GM19043 (cell line): ENCODE data around the gene PLEKHA3.
"Not testable (repeated sequence)": the region's sequence is repeated elsewhere in the genome, so short reads cannot be mapped to it uniquely, and the experiment has no call there.

ENCODE experiments used
- ATAC-seq: cut with Tn5 transposase; IDR thresholded peaks from one replicate; pipeline ENCODE4 v1.9.1; 2021; ENCODE audit warnings: low read depth; ENCODE audit not compliant: unreplicated experiment

PLEKHA3 gene

DNA sequence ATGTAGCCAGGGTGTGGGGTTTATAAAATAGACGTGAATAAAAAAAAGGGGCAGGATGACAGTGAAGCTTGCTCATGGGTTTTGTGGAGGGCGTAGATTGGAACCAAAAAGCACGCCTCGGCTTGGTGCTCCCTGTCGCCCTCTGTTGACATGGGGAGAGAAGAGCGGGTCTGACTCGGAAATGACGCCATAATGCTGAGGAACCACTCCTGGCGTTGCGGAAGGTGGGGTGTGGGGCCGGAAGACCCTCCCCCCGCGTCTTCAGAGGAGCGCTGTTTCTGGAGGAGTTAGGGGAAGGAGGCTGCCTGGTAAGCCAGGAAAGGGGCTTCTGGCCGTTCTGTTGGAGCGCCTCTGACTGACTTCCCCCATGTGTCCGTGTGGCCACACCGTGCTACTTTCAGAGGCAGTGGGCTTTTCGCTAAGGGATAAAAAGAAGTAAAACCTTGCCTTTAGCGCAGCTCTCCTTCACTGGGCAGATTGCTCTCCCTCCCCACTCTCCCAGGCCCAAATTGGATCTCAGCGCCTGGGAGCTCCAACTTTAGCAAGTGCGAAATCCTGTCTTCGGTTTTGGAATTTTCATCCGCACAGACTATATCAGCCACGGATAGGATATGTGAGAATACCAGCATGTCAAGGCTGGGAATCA is 42.8 kb downstream of the PLEKHA3 start:
- peak; percentile 92 for ATAC-seq

GRCh38 chr2:178523596-178524134 is 43.4 kb downstream of the PLEKHA3 start:
- ATAC-seq = no peak

DNA sequence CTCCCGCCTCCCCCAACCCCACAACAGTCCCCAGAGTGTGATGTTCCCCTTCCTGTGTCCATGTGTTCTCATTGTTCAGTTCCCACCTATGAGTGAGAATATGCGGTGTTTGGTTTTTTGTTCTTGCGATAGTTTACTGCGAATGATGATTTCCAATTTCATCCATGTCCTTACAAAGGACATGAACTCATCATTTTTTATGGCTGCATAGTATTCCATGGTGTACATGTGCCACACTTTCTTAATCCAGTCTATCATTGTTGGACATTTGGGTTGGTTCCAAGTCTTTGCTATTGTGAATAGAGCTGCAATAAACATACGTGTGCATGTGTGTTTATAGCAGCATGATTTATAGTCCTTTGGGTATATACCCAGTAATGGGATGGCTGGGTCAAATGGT is 44.8 kb downstream of the PLEKHA3 start:
- not testable (repeated sequence) for ATAC-seq

GRCh38 chr2:178525460-178525859 is 45.2 kb downstream of the PLEKHA3 start:
- ATAC-seq = not testable (repeated sequence)

DNA sequence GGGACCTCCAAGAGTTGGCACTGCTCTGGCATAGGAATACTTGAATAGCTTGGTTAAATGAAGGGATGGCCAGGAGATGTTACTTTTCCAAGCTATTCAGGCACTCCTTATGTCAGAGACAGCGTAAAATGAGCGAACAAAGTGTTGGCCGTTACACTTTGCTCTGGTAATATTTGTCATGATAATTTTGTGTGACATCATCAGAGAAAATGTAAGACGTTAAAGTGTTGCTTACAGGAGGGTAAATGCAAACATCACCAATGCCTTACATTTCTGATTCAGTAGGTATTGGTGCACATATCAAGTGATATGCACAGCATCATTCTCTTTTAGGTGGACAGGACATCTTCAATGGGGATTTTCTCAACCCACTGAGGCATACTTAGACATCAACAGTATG is 46.0 kb downstream of the PLEKHA3 start:
- no peak for ATAC-seq

GRCh38 chr2:178527592-178527991 is 47.3 kb downstream of the PLEKHA3 start:
- ATAC-seq = no peak

DNA sequence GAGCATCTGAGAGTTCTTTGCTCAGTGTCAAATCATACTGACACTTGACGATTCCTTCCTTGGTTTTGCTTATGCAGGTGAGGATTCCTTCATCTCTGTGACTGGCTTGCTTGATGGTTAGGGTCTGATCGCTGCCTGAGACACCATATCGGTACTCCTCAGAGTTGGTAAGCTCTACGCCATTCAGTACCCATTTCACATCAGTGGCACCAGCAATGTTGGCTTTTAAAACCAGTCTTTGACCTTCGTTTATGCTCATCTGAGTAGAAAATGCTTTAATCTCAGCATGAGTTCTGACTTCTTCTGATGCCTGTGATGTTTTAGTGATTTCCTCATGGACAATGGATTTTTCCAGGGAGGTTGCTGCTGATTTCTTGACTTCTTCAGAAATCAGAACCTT is 48.4 kb downstream of the PLEKHA3 start:
- no peak for ATAC-seq

GRCh38 chr2:178529194-178529593 is 48.9 kb downstream of the PLEKHA3 start:
- ATAC-seq = no peak

DNA sequence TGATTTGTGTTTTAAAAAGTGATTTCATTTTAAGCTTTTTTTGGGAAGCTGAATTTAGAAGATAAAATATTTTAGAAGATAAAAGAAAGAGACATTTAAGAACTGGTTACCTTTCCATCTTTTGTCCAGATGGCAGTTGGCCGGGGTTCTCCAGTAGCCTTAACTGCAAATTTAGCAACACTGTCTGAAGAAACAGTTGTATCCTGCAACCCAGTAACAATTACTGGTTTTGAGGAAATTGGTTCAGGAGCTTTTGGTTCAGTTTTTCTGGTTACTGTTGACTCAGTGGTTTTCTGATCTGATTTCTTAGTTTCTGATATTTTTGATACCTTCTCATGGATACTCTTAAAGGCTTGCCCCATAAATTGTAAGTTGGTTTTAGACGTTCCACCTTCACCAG is 49.9 kb downstream of the PLEKHA3 start:
- peak; percentile 0 for ATAC-seq

DNA sequence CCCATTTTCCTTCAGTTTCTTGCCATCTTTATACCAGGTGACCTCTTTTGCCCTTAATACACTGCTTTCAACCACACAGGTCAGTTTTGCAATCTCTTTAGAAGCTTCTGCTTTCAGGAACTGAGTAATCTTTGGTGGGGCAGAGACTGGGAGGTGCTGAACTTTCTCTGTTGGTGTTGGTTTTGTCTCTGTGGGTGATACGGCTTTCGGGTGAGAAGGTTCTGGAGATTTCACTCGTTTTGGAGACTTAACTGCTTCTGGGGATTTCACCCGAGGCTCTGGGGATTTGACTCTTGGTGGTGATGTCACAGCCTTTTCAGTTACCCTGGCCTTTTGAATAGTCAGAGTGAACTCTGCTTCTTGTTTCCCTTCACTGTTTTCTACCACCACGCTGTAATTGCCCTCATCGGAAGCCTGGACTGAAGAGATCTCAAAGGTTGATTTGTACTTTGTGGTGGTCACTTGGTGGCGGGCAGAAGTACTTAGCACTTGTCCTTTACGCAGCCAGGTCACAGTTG is 50.4 kb downstream of the PLEKHA3 start:
- ATAC-seq = peak; percentile 92

GRCh38 chr2:178531168-178531567 is 50.9 kb downstream of the PLEKHA3 start:
- ATAC-seq = peak; percentile 4

GRCh38 chr2:178536037-178536436 is 55.8 kb downstream of the PLEKHA3 start:
- no peak for ATAC-seq

GRCh38 chr2:178542161-178542560 is 61.9 kb downstream of the PLEKHA3 start:
- ATAC-seq = no peak

DNA sequence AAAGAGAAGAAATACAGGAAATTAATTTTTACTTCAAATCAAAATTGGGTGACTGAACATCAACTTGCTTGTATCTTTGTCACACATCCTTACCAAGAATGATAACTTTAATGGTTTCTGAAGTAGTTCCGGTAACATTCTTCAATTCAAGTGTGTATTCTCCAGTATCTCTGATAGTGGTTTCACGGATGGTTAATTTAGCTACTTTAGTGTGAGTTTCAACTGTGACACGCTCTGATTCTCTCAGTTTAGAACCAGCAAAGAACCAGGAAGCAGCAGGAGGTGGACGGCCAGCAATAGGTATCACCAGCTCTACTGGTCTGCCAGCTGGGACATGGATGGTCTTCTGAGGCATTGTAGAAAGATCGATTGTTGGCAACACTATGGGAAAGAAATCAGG is 62.3 kb downstream of the PLEKHA3 start:
- ATAC-seq = no peak

DNA sequence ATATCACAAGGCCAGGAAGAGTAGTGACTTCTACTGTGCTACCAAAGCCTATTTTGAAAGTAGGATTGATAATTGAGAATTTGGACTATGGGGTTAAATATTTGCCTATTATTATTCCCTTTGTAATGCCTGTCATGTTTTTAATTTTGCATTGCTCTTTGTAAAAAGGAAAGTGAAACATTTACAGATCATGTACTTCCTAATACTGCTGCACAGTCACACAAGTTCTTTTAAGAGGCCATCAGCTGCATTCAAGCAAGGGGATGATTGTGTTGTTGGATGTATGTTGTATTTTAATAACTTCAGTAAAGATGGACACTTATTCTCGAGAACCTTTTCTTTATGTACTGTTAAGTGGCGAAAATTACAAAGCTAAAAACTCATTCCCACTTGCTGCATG is 70.1 kb downstream of the PLEKHA3 start:
- peak; percentile 78 for ATAC-seq

DNA sequence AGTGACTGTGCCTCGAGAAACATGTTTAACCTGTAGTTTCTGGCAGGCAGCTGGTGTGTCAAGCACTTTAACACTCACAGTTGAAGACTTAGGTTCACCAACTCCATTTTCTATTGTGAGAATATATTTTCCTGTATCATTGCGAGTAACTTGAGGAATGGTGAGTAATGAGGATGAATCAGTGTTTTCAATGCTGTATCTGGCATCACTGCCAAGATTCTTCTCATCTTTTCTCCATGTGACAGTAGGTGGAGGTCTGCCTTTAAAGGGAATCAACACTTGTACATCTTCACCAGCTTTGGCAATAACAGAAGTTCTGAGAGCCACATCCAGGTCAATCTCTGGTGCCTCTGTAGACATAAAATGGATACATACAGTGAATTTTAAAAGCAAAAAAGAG is 72.8 kb downstream of the PLEKHA3 start:
- no peak for ATAC-seq
